CD4-positive, CD25-positive, alpha-beta regulatory T cell (primary cell): ENCODE measurements around the gene SETBP1. TPM values are rescaled to one million over a fixed set of nuclear protein-coding genes. Genes with fewer than 3 reads are reported as not detected.

Experiments
- ATAC-seq, 2 donors: fragments of 150-1000 bp; cut with Tn5 transposase; one replicate each; pipeline ENCODE4 v1.10.0; 2021; ENCODE audit warnings: low read depth in 2 of 2, moderate number of reproducible peaks in 2 of 2, moderate library complexity in 1 of 2
- DNase-seq, 3 donors: peaks; one replicate each; pipeline versions ENCODE4 v3.0.0 to v3.0.0-alpha.2; 2012 to 2022; ENCODE audit warnings: mixed read lengths in 1 of 3
- H3K27ac ChIP-seq: one replicate; pipeline ENCODE4 v1.7.0; 2013; ENCODE audit warnings: mild to moderate bottlenecking, low read length; ENCODE audit not compliant: insufficient read depth, poor library complexity, severe bottlenecking
- H3K27me3 ChIP-seq: one replicate; pipeline ENCODE4 v1.7.0; 2013; ENCODE audit warnings: low read length; ENCODE audit not compliant: control insufficient read depth, insufficient read depth
- H3K36me3 ChIP-seq: one replicate; pipeline ENCODE4 v1.7.0; 2013; ENCODE audit warnings: mild to moderate bottlenecking, low read length, moderate library complexity; ENCODE audit not compliant: control insufficient read depth, insufficient read depth
- H3K4me1 ChIP-seq: 2 replicates; pipeline ENCODE4 v1.7.0; 2013; ENCODE audit warnings: mild to moderate bottlenecking, low read length; ENCODE audit not compliant: insufficient read depth, control insufficient read depth, poor library complexity, severe bottlenecking
- H3K4me3 ChIP-seq: one replicate; pipeline ENCODE4 v1.7.0; 2013; ENCODE audit warnings: low read depth, mild to moderate bottlenecking, low read length, moderate library complexity
- H3K9me3 ChIP-seq, 2 experiments: 1 replicate in 1 of 2; 2 replicates in 1 of 2; pipeline ENCODE4 v1.7.0; 2013; ENCODE audit warnings: low read length in 2 of 2, mild to moderate bottlenecking in 1 of 2, moderate library complexity in 1 of 2; ENCODE audit not compliant: control insufficient read depth in 2 of 2
- H3K27ac Mint-ChIP-seq, 3 donors: one replicate each; pipeline ENCODE4 v1.8.0; 2020 to 2022; ENCODE audit warnings: mild to moderate bottlenecking in 3 of 3, mixed read lengths in 3 of 3, moderate library complexity in 2 of 3
- H3K27me3 Mint-ChIP-seq: one replicate; pipeline ENCODE4 v1.8.0; 2022; ENCODE audit warnings: mild to moderate bottlenecking, mixed read lengths
- H3K36me3 Mint-ChIP-seq: one replicate; pipeline ENCODE4 v1.8.0; 2020; ENCODE audit warnings: mixed read lengths
- H3K4me1 Mint-ChIP-seq, 4 donors: one replicate each; pipeline ENCODE4 v1.8.0; 2020 to 2022; ENCODE audit warnings: mixed read lengths in 4 of 4, mild to moderate bottlenecking in 1 of 4
- H3K4me3 Mint-ChIP-seq, 4 donors: one replicate each; pipeline ENCODE4 v1.8.0; 2020 to 2022; ENCODE audit warnings: mild to moderate bottlenecking in 4 of 4, mixed read lengths in 4 of 4, moderate library complexity in 3 of 4
- H3K9me3 Mint-ChIP-seq, 7 donors: one replicate each; pipeline ENCODE4 v1.8.0; 2020 to 2022; ENCODE audit warnings: mixed read lengths in 7 of 7, mild to moderate bottlenecking in 3 of 7, moderate library complexity in 2 of 7
- polyA plus RNA-seq, 4 donors: library from polyadenylated mRNA; unstranded; fragments of 300-500 nt; fragmentation: Illumina TruSeq; gene quantifications; one replicate each; pipeline ENCODE4 v1.2.3, GENCODE V29; 2021
- total RNA-seq: library from RNA; stranded (reverse); gene quantifications from one replicate; pipeline ENCODE4 v1.2.3, GENCODE V29; 2022

Gene SETBP1
- total and polyA plus RNA-seq, 5 donors from 2014 or later = 0.32 to 1.6 (median 0.38) TPM; not detected in 2

GRCh38 chr18:44834867-44835469 is 154.3 kb downstream of the SETBP1 start:
- Histone ChIP-seq H3K9me3 (no peaks in the 10 kb centered on the region), H3K27ac (no peak overlapping the region), H3K27me3 (no peaks in the 10 kb centered on the region), H3K4me1 (peaks cover 12% of the 10 kb centered on the region), H3K36me3 (no peaks in the 10 kb centered on the region), H3K4me3 (no peak overlapping the region)
- no peak for ATAC-seq
- Mint-ChIP-seq H3K27me3 (no peaks in the 10 kb centered on the region), H3K4me1 (peaks cover 8 to 14% (median 10%) of the 10 kb centered on the region in 4 donors), H3K27ac (peak overlapping the region in 1 of 3 donors; percentile 21), H3K4me3 (no peak overlapping the region), H3K9me3 (no peaks in the 10 kb centered on the region), H3K36me3 (no peaks in the 10 kb centered on the region)
- DNase-seq = peak in 1 of 3 donors; percentile 16

- DNase-seq = no peak
- peaks cover 8 to 14% (median 9%) of the 10 kb centered on the region in 4 donors for H3K4me1 Mint-ChIP-seq
- no peak overlapping the region for H3K27ac ChIP-seq
- peaks cover 12% of the 10 kb centered on the region for H3K4me1 ChIP-seq
- no peak for ATAC-seq
- no peaks in the 10 kb centered on the region for H3K9me3 ChIP-seq
- H3K27me3 ChIP-seq = no peaks in the 10 kb centered on the region
- H3K4me3 ChIP-seq = no peak overlapping the region
- H3K36me3 ChIP-seq = no peaks in the 10 kb centered on the region
- H3K27ac Mint-ChIP-seq = no peak overlapping the region
- H3K36me3 Mint-ChIP-seq = no peaks in the 10 kb centered on the region
- H3K27me3 Mint-ChIP-seq = no peaks in the 10 kb centered on the region
- no peaks in the 10 kb centered on the region for H3K9me3 Mint-ChIP-seq
- no peak overlapping the region for H3K4me3 Mint-ChIP-seq
Measured at GRCh38 chr18:44835703-44836102, 155.0 kb downstream of the SETBP1 start.

GRCh38 chr18:44836263-44836662 is 155.6 kb downstream of the SETBP1 start:
- Histone ChIP-seq H3K36me3 (no peaks in the 10 kb centered on the region), H3K9me3 (no peaks in the 10 kb centered on the region), H3K27me3 (no peaks in the 10 kb centered on the region), H3K4me3 (no peak overlapping the region), H3K27ac (no peak overlapping the region), H3K4me1 (peaks cover 12% of the 10 kb centered on the region)
- Mint-ChIP-seq H3K27ac (no peak overlapping the region), H3K4me1 (peaks cover 8 to 14% (median 9%) of the 10 kb centered on the region in 4 donors), H3K27me3 (no peaks in the 10 kb centered on the region), H3K4me3 (no peak overlapping the region), H3K36me3 (no peaks in the 10 kb centered on the region), H3K9me3 (no peaks in the 10 kb centered on the region)
- ATAC-seq = no peak
- DNase-seq = no peak

- Histone ChIP-seq H3K27ac (no peak overlapping the region), H3K4me1 (peaks cover 12% of the 10 kb centered on the region), H3K27me3 (no peaks in the 10 kb centered on the region), H3K4me3 (no peak overlapping the region), H3K36me3 (no peaks in the 10 kb centered on the region), H3K9me3 (no peaks in the 10 kb centered on the region)
- Mint-ChIP-seq H3K4me1 (peaks cover 8 to 14% (median 9%) of the 10 kb centered on the region in 4 donors), H3K4me3 (no peak overlapping the region), H3K36me3 (no peaks in the 10 kb centered on the region), H3K9me3 (no peaks in the 10 kb centered on the region), H3K27ac (no peak overlapping the region), H3K27me3 (no peaks in the 10 kb centered on the region)
- ATAC-seq (no peak), DNase-seq (no peak)
Measured at GRCh38 chr18:44837482-44838180, 156.9 kb downstream of the SETBP1 start.

GRCh38 chr18:44838971-44839666 is 158.4 kb downstream of the SETBP1 start:
- H3K27ac ChIP-seq = no peak overlapping the region
- H3K27me3 ChIP-seq = no peaks in the 10 kb centered on the region
- H3K4me3 ChIP-seq = peak overlapping the region; percentile 15
- H3K36me3 Mint-ChIP-seq = no peaks in the 10 kb centered on the region
- peak overlapping the region in 1 of 4 donors; percentile 8 for H3K4me3 Mint-ChIP-seq
- peak; percentile 5 to 87 (median 42) for DNase-seq
- H3K36me3 ChIP-seq = no peaks in the 10 kb centered on the region
- H3K9me3 ChIP-seq = no peaks in the 10 kb centered on the region
- H3K27ac Mint-ChIP-seq = peak overlapping the region; percentile 57 to 82 (median 81)
- no peaks in the 10 kb centered on the region for H3K27me3 Mint-ChIP-seq
- ATAC-seq = peak; percentile 84 to 86
- peaks cover 8 to 14% (median 9%) of the 10 kb centered on the region in 4 donors for H3K4me1 Mint-ChIP-seq
- peaks cover 12% of the 10 kb centered on the region for H3K4me1 ChIP-seq
- no peaks in the 10 kb centered on the region for H3K9me3 Mint-ChIP-seq

GRCh38 chr18:44840058-44840790 is 159.5 kb downstream of the SETBP1 start:
- Histone ChIP-seq H3K27ac (no peak overlapping the region), H3K27me3 (no peaks in the 10 kb centered on the region), H3K9me3 (no peaks in the 10 kb centered on the region), H3K4me3 (no peak overlapping the region), H3K4me1 (peaks cover 12% of the 10 kb centered on the region), H3K36me3 (no peaks in the 10 kb centered on the region)
- H3K27me3 Mint-ChIP-seq = no peaks in the 10 kb centered on the region
- no peaks in the 10 kb centered on the region for H3K36me3 Mint-ChIP-seq
- DNase-seq (no peak), ATAC-seq (no peak)
- no peak overlapping the region for H3K27ac Mint-ChIP-seq
- peaks cover 8 to 10% (median 9%) of the 10 kb centered on the region in 4 donors for H3K4me1 Mint-ChIP-seq
- H3K4me3 Mint-ChIP-seq = no peak overlapping the region
- no peaks in the 10 kb centered on the region for H3K9me3 Mint-ChIP-seq

GRCh38 chr18:44841221-44841620 is 160.5 kb downstream of the SETBP1 start:
- Mint-ChIP-seq H3K4me1 (peaks cover 8 to 10% (median 9%) of the 10 kb centered on the region in 4 donors), H3K27ac (no peak overlapping the region), H3K9me3 (no peaks in the 10 kb centered on the region), H3K36me3 (no peaks in the 10 kb centered on the region), H3K4me3 (no peak overlapping the region), H3K27me3 (no peaks in the 10 kb centered on the region)
- no peak overlapping the region for H3K27ac ChIP-seq
- H3K36me3 ChIP-seq = no peaks in the 10 kb centered on the region
- no peak for ATAC-seq
- H3K4me1 ChIP-seq = peaks cover 12% of the 10 kb centered on the region
- H3K27me3 ChIP-seq = no peaks in the 10 kb centered on the region
- H3K9me3 ChIP-seq = no peaks in the 10 kb centered on the region
- no peak for DNase-seq
- no peak overlapping the region for H3K4me3 ChIP-seq
